GM21723 (cell line): Measurements from ENCODE around the gene IL12RB2.

ENCODE experiments used
- ATAC-seq: cut with Tn5 transposase; IDR thresholded peaks from one replicate; pipeline ENCODE4 v1.9.1; 2021; ENCODE audit warnings: mild to moderate bottlenecking, moderate library complexity; ENCODE audit not compliant: unreplicated experiment

The IL12RB2 gene

DNA sequence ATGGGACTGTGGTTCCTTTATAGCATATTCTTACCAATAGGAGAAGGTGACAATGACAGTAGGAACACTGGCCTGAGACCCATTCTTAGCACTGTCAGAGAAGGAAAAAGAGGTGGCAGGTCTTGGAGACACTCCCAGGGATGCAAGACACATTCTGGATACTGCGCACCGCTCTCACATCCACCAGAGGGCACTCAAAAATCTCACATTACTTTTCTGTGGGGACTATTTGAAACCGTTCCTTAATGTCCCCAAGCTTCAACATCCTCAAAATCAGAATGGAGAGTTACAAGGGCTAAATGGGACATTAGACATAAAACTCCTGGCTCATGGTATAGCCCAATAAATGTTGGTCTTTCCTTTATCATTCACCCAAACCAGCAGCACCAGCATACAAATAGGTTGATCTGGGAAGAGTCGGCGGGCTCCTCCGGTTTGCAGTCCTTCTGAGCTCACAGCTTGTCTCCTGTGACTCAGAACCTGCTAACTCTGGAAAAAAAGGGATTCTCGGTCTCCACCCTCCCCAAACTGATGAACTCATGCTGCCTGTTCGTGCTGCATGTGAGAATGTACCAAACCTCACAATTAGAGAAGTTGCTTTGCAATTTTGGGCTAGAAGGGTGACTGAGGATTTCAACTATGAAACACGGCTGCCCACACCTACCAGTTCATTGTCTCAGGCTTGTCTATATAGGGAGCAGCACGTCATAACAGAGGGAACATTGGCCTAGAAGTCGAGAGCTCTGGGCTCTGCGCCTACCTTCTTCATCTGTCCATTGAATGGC is 40.2 kb downstream of the IL12RB2 start:
- ATAC-seq: peak; percentile 38

DNA sequence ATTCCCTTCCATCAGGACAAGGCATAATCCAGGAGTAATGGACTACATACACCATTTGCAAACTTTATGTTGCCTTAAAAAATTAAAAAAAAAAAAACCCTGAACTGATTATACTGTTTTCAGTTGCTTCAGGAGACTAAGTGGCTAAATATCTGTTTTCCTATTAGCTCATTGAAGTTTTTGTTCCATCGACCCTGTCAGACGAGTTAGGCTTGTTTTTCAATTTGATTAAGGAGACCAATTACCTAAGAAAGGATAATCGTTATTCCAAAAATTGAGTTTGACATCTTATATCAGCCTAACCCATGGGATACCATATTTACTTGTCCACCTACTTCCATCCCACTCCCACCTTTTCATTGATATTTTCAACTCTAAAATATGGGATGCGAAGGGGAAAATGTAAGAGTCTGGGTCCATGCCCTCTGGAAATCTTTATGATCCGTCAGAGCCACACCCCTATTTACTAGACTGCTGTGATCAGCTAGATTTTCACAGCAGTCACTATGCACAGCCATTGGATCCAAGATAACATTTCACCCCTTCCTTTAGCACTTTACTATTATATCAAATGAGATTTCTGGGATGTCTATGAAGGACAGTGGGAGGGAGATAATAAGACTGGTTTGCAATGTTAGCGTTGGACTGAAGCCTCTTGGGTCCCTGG is 41.0 kb downstream of the IL12RB2 start:
- no peak for ATAC-seq

DNA sequence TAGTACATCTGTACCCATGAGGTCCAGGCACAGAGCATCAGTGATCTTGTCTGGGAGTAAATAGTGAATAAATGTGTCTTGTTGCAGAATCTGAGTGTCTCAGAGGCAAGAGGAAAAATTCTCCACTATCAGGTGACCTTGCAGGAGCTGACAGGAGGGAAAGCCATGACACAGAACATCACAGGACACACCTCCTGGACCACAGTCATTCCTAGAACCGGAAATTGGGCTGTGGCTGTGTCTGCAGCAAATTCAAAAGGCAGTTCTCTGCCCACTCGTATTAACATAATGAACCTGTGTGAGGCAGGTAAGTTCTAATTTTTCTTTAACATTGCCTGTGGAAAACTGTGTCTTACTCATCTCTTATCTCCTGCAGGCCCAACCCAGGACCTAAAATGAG is 43.1 kb downstream of the IL12RB2 start:
- ATAC-seq: peak; percentile 82

DNA sequence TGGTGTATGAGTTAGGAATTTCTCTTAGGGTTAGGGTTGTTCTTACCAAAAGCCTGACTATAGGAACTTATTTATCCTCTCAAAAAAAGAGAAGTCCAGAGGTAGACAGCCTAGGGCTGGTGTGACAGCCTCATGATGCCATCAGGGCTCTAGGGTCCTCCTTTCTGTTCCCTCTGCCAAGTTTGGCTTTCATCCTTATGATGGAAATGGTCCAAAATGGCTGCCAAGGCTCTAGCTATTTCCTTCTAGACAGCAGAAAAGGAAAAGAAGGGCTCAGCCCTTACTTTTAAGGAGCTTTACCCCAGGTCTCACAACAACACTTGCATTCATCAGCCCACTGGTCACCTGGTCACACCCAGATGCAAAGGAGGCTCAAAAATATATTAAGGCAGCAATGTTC is 44.5 kb downstream of the IL12RB2 start:
- no peak for ATAC-seq

DNA sequence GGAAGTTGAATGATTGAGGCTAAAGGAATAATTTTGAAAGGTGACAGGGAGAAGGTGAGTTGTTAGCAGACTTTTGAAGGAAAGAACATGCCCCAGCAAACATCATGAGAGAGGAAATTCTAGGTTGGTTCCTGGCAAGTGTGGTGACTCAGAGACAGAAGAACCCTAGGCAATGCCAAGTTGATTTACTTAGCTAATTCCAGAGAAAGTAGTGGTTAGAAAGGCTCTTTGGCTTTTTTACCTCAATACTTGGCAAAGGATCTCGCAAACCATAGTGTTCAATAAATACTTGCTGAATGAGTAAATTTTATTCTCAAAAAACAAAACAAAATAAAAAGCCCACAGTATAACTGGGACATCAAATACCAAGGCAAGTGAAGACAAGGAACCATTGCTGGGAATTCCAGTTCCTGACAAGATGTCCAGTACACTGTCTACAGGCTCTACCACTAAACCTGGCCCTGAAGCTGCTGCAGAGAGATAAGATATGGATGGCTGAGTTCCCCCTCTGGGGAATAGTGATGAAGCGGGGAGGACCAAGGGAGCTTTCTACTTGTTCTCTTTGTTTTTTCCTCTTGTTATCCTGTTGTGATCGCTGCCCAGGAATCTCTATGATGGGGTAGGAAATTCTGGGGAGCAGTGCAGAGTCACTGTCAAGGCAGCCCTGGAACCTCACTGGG is 48.2 kb downstream of the IL12RB2 start:
- no peak for ATAC-seq

DNA sequence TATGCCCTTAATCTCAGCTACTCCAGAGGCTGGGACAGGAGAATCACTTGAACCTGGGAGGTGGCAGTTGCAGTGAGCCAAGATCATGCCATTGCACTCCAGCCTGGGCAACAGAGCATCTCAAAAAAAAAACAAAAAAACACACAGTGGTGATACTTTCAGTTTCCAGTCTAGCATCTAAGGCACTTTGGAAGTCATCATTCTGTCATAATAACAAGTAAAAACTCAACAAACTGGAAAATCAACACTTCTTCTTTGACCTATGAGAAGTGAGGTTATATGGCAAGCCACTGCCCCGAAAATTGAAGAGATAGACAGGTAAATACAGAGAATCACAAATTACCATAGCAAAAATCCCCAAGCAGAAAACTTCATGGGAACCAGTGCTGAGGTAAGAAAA is 51.9 kb downstream of the IL12RB2 start:
- ATAC-seq: no peak

DNA sequence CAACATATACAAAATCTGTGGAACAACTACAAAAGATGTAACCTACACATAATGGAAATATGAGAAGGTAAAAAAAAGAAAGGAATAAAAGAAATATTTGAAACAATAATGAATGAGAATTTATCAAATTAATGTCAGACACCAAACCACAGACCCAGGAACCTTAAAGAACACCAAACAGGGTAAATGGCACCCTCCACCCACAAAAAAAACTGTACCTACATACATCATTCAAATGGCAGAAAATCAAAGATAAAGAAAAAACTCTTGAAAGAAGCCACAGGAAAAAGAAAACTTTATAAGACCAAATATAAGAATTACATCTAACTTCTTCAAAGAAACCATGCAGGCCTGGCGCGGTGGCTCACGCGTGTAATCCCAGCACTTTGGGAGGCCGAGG is 54.0 kb downstream of the IL12RB2 start:
- ATAC-seq: no peak

DNA sequence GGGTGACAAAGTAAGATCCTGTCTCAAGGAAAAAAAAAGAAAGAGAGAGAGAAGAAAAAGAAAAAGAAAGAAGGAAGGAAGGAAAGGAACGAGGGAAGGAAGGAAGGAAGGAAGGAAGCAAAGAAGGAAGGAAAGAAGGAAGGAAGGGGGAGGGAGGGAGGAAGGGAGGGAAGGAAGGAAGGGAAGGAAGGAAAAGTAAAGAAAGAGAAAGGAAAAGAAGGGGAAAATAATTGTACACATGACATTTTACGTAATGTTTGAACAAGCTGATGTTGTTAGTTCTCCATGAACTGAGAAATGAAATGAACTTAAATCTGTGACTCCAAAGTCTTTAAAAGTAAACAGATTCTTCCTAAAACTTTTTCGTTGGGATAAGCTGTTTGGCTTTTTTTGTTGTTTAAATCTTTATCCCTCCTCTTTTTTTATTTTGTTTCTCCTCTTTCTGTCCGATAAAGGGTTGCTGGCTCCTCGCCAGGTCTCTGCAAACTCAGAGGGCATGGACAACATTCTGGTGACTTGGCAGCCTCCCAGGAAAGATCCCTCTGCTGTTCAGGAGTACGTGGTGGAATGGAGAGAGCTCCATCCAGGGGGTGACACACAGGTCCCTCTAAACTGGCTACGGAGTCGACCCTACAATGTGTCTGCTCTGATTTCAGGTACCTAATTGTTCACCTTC is 59.8 kb downstream of the IL12RB2 start:
- no peak for ATAC-seq

DNA sequence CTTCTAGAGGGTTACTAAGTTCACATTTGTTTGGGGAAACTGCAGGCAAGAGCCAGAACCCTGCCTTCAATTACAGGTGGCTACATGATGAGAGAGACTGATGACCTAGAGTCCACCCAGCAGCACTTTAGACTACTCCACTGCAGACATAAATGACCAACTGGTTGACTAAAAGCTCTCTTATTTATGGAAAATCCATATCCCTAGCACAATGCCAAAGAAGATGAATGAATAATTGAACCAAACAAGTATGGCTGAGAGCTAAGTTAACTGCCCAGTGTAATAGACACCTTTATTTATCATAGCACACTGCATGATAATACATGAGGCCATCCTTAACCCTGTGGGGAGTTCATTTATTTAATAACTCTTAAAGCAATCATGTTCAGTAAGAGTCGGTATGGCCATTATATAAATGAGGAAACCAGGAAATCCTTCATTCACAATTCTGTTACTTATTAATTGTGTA is 60.4 kb downstream of the IL12RB2 start:
- no peak for ATAC-seq

DNA sequence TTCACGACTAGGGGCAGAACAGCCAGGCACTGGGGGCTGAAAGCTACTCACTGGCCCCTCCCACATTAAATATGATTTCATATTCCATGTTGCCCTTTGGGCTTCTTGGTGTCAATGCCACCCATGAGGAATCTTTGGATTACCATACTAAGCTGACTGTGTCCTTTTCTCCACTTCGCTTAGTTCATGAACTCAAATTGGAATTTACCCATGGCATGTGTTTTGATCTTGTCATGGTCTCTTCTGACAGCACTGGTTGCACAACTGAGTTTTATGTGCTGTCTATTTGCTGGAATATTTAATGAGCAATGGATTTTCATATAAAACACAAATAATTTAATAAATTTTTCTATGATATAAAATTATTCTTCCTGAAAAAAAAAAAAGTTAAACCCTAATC is 63.4 kb downstream of the IL12RB2 start:
- ATAC-seq: no peak

DNA sequence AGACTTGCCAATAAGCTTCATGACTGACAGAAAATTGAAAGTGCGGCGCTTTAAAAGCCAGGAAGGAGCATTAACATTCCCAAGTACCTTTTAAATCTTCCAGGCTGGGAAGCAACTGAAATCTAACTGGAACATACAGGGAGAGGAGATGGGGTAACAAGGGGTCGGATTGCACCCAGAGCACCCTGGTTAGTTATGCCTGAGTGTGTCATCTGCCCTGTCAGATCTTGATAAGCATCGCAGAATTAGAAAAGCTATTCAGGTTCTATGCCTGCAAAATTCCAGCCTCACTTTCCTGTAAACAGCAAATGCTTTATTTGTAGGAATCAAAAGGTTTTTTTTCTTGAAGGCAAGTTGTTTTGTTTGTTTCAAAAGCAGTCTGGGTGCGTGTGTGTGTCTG is 64.0 kb downstream of the IL12RB2 start:
- ATAC-seq: no peak

DNA sequence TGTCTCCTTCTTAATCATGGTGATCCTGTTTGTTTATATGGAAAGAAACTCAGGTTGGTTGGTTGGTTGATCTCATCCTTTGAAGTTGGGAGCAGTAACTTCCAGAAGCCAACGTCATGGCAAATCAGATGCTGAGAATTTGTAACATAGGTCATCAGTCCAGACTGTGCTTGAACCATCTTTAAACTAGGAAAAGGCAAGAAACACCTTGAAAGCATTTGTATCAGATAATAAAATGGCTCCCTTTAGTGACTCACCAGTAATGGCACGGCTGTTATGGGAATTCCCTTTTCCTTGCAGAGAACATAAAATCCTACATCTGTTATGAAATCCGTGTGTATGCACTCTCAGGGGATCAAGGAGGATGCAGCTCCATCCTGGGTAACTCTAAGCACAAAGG is 64.5 kb downstream of the IL12RB2 start:
- ATAC-seq: no peak

DNA sequence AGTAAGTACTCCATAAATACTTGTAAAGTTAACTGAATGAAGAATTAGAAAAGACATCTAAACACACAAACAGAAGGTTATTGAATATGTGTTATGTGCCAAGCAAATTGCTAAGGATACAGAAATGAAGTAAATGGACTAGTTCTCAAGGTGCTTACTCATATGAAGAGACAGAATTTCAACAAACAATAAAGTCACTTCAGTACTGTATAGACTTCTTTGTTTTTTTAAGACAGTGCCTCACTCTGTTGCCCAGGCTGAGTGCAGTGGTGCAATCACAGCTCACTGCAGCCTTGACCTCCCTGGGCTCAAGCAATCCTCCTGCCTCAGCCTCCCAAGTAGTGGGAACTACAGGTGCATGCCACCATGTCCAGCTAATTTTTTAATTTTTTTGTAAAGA is 65.2 kb downstream of the IL12RB2 start:
- ATAC-seq: no peak

DNA sequence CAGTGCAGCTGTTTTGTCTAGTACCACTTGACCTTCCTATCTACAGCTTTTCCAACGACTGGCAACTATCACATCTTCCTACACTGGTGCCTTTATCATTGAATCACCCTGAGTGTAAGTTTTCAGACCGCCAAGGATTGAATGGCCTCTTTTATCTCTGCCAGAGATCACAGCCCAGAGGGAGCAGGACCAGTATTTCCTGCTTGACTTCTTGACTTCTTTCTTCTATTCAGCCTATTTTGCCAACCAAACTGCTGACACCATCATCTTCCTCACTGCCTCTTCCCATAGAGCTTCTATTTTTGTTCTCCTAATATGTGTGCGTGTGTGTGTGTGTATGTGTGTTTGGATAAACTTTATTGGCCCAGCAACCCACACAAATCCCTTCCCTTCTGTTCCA is 68.7 kb downstream of the IL12RB2 start:
- no peak for ATAC-seq

DNA sequence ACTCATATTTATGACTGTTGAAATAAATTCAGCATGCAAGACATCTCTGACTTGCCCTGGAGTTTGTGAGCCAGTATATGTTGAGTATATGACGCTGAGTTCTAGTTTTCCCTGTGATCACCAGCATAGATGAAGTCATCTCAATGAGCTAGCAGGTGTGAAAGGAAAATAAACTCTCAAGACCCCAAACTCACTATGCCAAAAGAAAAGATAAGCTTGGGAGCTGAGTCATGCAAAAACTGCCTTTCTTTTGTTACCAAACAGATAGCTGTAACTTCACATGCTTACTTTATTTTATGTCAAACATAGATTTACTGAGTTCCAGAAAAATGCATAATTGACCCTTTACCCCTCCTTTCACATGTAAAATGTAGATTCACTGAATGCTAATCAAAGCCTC is 69.6 kb downstream of the IL12RB2 start:
- no peak for ATAC-seq

DNA sequence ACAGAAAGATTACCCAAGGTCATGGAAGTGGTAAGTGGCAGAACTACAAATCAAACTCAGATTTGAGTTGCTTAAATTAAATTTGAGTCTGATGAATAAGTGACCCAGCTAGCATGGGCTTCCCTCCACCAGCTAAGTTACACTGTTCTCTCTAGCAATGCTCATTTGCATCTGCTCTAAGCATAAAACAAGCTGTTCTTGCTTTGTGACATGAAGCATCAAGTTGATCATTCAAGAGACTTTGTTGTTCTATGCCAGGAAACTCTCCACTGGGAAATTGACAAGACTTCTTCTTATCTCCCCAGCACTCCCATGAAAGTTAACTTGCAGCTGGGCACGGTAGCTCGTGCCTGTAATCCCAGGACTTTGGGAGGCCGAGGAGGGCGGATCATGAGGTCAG is 73.5 kb downstream of the IL12RB2 start:
- no peak for ATAC-seq

DNA sequence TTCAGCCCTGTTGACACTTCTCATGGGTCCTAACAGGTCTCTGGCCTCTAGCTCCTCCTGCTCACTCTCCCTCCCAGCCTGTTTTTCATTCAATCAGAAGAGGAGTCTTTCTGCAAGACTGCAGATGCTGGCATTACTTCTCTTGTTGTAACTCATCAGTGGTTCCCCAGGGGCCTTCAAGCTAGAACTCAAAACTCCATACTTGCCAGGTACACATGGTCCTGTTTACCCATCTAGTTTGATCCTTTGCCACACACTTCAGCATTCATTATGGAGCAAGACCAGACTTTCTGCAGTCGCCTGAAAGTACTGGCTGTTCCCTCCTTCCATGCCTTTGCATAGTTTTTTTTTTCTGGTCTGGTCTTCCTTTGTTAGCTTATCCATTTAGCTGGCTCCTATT is 74.6 kb downstream of the IL12RB2 start:
- no peak for ATAC-seq

DNA sequence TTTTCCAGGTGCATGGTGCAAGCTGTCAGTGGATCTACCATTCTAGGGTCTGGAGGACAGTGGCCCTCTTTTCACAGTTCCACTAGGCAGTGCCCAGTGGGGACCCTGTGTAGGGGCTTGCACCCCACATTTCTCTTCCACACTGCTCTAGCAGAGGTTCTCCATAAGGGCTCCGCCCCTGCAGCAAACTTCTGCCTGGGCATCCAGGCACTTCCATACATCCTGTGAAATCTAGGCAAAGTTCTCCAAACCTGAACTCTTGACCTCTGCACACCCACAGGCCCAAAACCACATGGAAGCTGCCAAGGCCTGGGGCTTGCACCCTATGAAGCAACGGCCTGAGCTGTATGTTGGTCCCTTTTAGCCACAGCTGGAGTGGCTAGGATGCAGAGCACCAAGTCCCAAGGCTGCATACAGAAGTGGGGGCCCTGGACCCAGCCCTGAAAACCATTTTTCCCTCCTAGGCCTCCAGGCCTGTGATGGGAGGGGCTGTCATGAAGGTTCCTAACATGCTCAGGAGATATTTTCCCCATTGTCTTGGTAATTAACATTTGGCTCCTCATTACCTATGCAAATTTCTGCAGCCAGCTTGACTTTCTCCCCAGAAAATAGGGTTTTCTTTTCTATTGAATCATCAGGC is 76.4 kb downstream of the IL12RB2 start:
- no peak for ATAC-seq

DNA sequence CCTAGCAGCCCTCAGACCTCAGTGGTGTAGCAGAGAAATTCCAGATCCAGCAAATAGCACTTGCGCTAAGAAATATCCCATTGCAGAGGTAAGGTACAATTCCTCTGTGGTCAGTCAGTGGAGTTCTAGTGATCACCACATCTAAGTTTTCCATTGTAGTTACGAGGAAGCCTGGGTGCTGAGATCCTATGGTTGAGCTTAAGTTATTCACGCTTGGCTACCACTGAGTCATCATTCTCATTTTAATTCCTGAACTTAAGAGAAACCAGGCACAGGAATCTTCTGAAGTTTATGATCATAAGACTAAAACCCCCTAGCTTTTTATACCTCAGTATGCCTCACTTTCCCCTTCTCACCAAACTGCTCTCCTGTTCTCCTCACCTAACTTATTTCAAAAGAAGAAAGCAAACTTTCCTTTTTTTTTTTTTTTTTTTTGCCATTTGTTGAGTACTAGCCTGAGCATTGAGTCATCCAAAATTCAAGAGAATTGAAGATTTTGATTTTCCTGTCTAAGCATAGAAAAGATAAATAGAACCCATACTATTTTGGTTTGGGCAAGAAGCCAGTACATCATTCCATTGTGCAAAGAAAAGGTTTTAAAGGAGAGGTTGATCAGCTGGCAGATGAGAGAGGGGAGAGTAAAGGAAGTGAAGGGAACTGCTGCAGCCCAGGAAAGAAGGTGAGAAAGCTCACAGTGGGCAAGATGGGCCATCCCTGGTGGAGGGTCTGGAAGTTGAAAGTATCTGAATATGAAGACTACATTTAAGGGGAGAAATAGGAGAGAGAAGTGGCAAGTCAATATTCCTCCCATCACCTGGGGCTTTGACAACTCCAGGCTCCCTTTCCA is 82.6 kb downstream of the IL12RB2 start:
- ATAC-seq: no peak

DNA sequence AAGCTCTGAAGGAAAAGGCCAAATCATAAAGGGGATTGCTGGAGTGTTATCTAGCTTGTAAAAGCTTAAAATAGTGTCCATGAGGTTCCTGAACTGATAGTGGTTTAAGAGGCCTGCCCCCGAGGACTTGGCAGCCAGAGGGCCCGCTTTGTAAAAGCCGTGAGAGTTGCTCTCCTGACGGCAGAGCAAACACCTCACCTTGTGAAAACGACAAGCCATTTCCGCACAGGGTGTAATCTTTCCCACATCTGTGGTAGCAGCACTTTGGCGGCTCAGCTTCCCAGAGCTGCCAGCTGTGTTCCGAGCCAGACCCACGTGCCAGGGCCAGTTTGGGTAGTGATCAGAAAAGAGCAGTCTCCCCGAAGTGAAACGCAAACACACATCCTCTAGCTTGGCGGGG is 85.6 kb downstream of the IL12RB2 start:
- ATAC-seq: no peak
